ENCODE results near the gene PRR13. TPM values are rescaled to one million over a fixed set of nuclear protein-coding genes. Genes with fewer than 3 reads are reported as not detected.

The PRR13 gene
- total and polyA plus RNA-seq, 9 of the 15 experiments (the other 6 are each of a cell fraction or from before 2014, with no cell fraction given): 117 to 835 (median 285) TPM

- TF ChIP-seq ZNF134 (CRISPR knock-in tag; conservative IDR thresholded peaks at IDR 0.05): no peak
- no peak for TF ChIP-seq POLR3A (IDR thresholded peaks at IDR 0.05; ENCODE audit: borderline replicate concordance, extremely low read depth, insufficient read depth, insufficient read length)
- peak; percentile 57 for TF ChIP-seq ARID1B (IDR thresholded peaks at IDR 0.05)
- no peak for TF ChIP-seq ATF2 (CRISPR knock-in tag; IDR thresholded peaks at IDR 0.05)
- TF ChIP-seq SMAD1 (IDR thresholded peaks at IDR 0.05; ENCODE audit: low read depth, low read length, partially characterized antibody): peak; percentile 42
- TF ChIP-seq ZNF695 (CRISPR knock-in tag; IDR thresholded peaks at IDR 0.05): no peak
- TF ChIP-seq RCOR1 (IDR thresholded peaks at IDR 0.05; ENCODE audit: borderline replicate concordance in 1 of 2, low read depth in 2 of 2, low read length in 2 of 2): peak; percentile 51 to 93; a peak in 3 of 4 replicates
- no peak for TF ChIP-seq RERE (CRISPR knock-in tag; IDR thresholded peaks at IDR 0.05; ENCODE audit: borderline replicate concordance)
- no peak for TF ChIP-seq HOXB6 (CRISPR knock-in tag; IDR thresholded peaks at IDR 0.05; ENCODE audit: borderline replicate concordance)
- TF ChIP-seq HNRNPLL (IDR thresholded peaks at IDR 0.05; ENCODE audit: low read depth, low read length, poor library complexity, severe bottlenecking): peak; percentile 51
- TF ChIP-seq ZNF174 (CRISPR knock-in tag; IDR thresholded peaks at IDR 0.05): no peak
Measured at GRCh38 chr12:53451661-53452158, 10.2 kb downstream of the PRR13 start, which contains the start of gene PCBP2 (continued).

Data from K562 (cell line).